Stimulated activated CD4-positive, alpha-beta T cell treated with anti-CD3 and anti-CD28 coated beads, Interleukin-12 subunit alpha, Interleukin-12 subunit beta, amount 100 ng/mL, for 48 hours (primary cell): ENCODE results near the gene NOP16.

Experiments
- DNase-seq, 3 donors: peaks; one replicate each; pipeline ENCODE4 v3.0.0-alpha.2; 2020; ENCODE audit warnings: low read depth in 2 of 3, low spot score in 1 of 3

NOP16 gene

GRCh38 chr5:176388444-176389134 lies at the start of gene NOP16, which contains the start of gene HIGD2A:
Gene NOP16 (minus strand): TSS chr5:176388598. CDS start chr5:176388539, 59 bp downstream.
Gene HIGD2A (plus strand): TSS chr5:176388751. CDS start chr5:176388820, 69 bp downstream.
- peak; percentile 97 to 99 (median 98) for DNase-seq

- DNase-seq: no peak
These were observed 48.3 kb upstream of the NOP16 start for GRCh38 chr5:176436656-176437055.

GRCh38 chr5:176432707-176433106 lies 44.3 kb upstream of the NOP16 start:
- no peak for DNase-seq

- DNase-seq: no peak
These were observed 41.6 kb upstream of the NOP16 start for GRCh38 chr5:176429972-176430371.

GRCh38 chr5:176427971-176428370 lies 39.6 kb upstream of the NOP16 start:
- DNase-seq: no peak

DNA sequence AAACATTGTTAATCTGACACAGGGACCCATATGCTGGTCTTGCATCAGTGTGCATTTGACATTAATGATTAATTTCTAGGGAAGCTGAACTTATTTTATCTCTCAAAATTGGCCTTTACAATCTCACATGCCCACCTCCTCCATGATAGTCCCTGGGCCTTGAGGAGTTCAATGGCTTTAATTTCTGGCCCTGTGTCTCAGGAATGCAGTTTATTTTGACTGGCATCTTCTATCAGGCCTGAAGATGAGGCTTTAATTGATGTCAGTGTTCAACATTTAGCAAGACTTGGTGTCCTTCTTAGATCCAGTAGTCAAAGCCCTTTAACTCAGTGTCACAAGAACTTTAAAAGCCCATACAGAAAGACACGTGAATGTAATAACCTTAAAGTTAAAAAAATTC lies 38.5 kb upstream of the NOP16 start:
- DNase-seq: no peak

GRCh38 chr5:176425791-176426190 lies 37.4 kb upstream of the NOP16 start:
- DNase-seq: no peak

DNA sequence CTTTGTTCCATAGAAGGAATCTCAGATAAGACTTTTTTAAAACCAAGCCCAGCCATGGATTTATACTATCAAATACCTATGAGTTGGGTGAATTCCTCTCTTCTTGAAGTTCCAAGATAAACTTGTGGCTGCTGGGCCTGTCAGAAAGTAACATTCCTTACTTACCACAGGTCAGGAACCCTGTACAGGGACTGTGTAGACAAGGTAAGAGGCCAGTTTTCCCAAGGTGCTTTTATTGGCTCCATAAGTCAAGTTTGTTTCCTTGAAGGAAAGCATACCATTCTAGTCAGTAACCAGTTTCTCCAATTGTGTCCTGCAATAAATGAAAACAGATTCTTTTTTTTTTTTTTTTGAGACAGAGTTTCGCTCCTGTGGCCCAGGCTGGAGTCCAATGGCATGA lies 36.7 kb upstream of the NOP16 start:
- DNase-seq: no peak

DNA sequence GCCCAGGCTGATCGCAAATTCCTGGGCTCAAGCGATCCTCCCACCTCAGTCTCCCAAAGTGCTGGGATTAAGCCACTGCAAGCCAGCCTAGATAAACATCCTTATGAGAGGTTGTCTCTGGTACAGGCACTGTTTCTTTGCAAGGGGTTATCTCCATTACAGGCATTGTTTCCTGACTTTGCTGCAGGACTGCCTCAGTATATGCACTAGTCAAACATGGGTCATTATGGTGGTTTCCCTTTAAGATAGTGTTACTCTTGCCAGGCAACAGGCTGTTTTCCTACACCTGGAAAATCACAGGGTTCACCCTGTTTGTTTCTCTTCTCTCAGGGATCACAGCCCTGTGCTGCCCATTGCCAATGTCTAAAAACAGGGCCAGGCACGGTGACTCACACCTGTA lies 35.8 kb upstream of the NOP16 start:
- DNase-seq: no peak

DNA sequence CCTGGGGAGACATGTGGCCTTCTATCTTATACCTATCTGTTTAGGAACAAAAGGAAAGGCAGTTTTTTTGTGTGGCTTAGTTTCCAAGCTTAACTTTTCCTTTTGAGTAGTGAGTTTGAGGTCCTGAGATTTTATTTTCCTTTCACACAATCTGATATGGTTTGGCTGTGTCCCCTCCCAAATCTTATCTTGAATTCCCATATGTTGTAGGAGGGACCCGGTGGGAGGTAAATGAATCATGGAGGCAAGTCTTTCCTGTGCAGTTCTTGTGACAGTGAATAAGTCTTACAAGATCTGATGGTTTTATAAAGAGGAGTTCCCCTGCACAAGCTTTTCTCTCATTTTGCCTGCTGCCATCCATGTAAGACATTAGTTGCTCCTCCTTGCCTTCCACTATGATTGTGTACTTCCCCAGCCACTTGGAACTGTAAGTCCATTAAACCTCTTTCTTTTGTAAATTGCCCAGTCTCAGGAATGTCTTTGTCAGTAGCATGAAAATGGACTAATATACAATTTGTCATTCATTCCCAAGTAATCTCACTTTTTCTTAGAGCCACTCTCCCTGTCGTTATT lies 32.7 kb upstream of the NOP16 start:
- no peak for DNase-seq

DNA sequence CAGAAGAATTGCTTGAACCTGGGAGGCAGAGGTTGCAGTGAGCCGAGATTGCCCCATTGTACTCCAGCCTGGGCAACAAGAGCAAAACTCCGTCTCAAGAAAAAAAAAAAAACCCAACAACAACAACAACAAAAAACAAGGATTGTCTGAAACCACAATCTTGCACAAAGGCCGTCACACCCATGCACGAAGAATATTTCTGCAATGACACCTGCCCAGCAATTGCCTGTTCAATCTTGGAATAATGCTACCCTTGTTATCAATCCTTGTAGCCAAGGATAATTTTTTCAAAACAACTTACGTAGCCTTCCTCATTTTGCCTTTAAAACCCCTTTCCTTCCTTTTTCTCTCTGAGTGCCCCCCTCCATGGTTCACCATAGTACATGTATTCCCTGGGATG lies 31.7 kb upstream of the NOP16 start:
- no peak for DNase-seq

GRCh38 chr5:176418251-176418650 lies 29.9 kb upstream of the NOP16 start:
- no peak for DNase-seq

- no peak for DNase-seq
These were observed 28.6 kb upstream of the NOP16 start for GRCh38 chr5:176416965-176417364.

DNA sequence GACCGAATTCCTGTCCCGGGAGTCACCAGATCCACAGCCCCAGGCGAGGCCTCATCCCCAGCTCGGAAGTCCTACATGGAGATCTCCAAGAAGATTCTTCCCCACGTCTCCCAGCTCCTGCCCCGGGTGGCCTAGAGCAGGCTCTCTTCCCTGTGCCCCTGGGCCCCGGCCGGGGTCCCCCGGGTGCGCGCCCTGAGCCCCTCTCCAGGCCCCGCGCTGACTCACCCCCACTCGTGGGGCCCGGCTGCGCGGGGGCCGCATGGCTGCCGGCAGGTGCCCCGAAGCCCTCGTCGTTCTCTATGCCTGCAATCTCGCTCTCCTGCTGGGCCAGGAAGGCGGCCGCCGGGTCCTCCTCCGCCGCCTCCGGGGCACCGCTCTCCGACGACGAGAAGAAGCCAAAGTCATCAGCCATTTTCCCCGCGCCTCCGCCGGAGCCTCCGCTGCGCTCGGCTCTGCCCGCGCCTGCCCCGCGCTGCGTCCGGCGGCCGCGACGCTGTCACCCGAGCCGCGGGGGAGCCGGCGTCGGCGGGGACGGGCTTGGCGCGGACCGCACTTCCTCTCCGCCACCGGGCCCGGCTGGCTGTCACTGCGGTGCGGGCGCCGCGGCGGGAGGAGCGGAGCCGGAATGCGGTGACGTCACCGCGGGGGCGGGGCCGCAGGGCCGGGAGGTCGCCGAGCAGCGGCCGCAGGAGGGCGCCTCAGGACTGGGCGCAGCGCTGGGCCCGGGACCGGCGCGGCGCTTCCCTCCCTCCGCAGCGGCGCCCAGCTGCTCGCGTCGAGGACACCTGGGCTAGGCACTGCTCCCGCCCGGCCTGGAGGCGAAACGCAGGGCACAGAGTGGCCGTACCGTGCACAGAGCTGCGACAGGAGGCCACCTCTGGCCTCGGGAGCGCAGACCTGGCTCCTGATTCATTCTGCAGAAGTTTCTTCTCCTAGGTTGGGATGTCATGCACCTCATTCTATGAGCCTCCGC lies 27.8 kb upstream of the NOP16 start, which contains the start of gene CLTB:
CLTB (minus strand) TSS at position 588 of the 973 bp plus-strand sequence; CDS start at position 412, 176 bp downstream.
- DNase-seq: peak; percentile 77 to 89 (median 82)

DNA sequence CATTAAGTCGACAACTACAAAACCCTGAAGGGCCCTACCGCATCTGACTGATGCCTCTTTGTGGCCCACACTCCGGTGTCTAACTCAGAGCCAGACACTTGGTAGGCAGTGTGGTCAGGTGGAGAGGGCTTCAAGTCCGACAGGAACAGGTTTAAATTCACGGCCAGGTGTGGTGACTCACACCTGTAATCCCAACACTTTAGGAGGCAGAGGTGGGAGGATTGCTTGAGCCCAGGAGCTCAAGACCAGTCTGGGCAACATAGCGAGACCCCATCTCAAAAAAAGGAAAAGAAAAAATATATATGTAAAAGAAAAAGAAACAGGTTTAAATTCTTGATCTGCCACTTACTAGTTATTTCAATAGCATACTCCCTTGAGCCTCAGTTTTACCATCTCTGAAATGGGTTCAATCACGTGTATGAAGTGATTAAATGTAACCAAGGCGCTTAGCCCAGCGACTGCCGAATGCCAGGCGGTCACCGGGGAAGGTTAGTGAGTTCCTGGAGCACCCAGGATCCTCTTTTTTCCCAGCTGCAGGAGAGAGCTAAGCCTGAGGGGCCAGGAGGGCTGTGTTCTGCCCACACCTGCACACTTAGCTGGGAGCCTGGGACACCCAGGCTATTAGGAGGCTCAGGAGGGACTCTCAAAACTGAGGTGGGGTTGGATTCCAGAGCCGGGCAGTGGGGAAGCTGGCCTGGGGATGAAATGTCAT lies 27.0 kb upstream of the NOP16 start:
- no peak for DNase-seq

- no peak for DNase-seq
These were observed 26.3 kb upstream of the NOP16 start for GRCh38 chr5:176414704-176415103.

DNA sequence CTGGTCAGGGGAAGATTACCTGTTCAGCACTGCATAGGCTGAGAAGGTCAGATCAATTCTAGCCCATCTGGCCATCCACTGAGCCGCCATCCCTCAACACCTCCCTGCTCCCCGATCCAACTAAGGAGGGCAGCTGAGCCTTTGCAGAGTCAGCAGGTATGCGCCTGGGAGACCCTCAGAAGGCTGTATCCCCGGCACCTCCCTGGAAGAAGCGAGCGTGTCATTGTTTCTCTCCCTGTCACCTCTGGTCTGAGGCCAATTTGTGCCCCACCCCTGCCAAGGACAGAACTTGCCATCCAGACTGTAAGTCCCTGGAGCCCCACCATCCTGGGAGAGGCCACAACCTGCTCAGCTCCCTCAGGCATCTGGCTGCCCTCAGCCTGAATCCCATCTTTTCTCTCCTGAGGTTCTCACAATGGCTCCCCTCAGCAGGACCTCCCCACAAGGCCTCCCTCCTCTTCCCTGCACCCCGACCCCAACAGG lies 25.4 kb upstream of the NOP16 start:
- DNase-seq: no peak

DNA sequence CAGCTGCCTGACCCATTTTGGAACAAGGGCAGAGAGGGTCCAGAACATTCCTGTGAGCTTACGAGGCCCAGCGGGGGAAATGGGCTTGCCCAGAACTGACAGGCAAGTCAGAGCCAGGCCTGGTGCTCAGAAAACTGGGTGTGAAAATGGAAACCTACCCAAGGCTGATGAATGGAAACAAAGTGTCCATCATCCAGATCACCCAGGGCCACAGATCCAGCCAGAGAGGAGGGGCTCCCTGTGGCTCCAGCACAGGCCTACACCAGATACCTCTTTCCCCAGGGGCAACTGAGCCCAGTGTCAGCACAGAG lies 24.8 kb upstream of the NOP16 start:
- no peak for DNase-seq

DNA sequence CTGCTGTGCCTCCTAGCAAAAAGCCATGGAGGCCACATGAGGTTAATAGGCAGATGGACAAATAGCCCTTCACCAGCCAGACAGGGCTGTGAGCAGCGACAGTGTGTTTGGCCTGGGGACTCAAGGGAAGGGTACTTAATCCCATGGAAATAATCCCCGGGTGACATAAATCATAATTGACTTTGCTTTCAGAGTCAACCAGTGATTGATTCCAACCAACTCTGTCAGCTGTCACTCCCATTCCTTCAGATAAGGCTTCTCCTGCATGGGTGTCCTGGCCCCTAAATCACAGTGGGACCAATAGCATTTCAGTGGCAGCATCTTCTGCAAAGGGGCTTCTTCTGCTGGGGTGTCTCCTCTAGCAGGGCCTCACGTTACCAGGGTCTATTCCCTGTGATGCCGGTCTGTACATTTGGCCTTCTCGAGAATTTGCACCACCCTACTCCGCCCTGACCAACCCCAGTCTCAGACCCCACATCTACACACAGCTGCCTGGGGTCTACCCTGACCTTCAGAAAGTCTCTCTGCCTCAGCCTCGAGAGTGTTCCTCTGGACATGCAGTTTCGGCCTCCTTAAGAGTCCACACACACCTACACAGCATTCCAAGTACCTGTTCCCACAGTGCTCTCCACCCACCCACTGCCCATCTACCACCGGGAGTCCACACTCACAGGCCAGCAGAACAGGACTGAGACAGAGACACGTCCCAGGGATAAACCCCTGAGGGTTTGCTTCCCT lies 24.3 kb upstream of the NOP16 start:
- no peak for DNase-seq

GRCh38 chr5:176410486-176411180 lies 22.2 kb upstream of the NOP16 start:
- no peak for DNase-seq
